Transverse colon (tissue), 4 donors: ENCODE measurements around the gene TTC17.

ENCODE experiments used
- POLR2A ChIP-seq: fragments of 450-650 bp; IDR thresholded peaks from one replicate; pipeline ENCODE4 v1.6.1; 2016; ENCODE audit warnings: antibody characterized with exemption, mild to moderate bottlenecking, moderate library complexity
- POLR2AphosphoS5 ChIP-seq, 3 donors: sonication (generic); formaldehyde crosslinking; IDR thresholded peaks; one replicate each; pipeline ENCODE4 v1.6.1; 2016; ENCODE audit warnings: antibody characterized with exemption in 3 of 3
- TF ChIP-seq, protein P1 (sequence below), 5 experiments: fragments of 200-600 bp in 3 of 5; fragments of 450-650 bp in 2 of 5; sonication (generic) in 3 of 5; IDR thresholded peaks; 1 replicate in 2 of 5; 2 replicates in 3 of 5; pipeline ENCODE4 v1.5.1; 2016 to 2017; ENCODE audit warnings: antibody characterized with exemption in 5 of 5, inconsistent platforms in 3 of 5, mild to moderate bottlenecking in 2 of 5, moderate library complexity in 1 of 5

DNA sequence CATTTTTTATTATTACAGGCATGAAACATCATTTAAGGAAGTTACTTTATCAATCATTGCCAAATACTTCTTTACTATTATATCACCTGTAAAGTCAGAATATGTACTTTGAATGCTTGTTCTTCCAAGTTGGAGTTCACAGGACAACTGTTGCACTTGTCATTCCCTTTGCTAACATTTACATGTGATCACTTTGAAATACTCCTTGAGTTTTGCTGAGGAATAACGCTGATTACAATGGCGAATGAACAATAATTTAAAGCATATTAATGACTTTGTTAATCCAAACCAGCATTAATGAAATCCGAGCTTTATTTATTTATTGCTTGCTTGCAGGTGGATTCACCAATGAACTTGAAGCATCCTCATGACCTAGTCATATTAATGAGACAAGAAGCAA lies 20.2 kb downstream of the TTC17 start:
- TF ChIP-seq, protein P1, sequence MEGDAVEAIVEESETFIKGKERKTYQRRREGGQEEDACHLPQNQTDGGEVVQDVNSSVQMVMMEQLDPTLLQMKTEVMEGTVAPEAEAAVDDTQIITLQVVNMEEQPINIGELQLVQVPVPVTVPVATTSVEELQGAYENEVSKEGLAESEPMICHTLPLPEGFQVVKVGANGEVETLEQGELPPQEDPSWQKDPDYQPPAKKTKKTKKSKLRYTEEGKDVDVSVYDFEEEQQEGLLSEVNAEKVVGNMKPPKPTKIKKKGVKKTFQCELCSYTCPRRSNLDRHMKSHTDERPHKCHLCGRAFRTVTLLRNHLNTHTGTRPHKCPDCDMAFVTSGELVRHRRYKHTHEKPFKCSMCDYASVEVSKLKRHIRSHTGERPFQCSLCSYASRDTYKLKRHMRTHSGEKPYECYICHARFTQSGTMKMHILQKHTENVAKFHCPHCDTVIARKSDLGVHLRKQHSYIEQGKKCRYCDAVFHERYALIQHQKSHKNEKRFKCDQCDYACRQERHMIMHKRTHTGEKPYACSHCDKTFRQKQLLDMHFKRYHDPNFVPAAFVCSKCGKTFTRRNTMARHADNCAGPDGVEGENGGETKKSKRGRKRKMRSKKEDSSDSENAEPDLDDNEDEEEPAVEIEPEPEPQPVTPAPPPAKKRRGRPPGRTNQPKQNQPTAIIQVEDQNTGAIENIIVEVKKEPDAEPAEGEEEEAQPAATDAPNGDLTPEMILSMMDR (IDR thresholded peaks at IDR 0.05) = no peak
- no peak for TF ChIP-seq POLR2AphosphoS5 (IDR thresholded peaks at IDR 0.05)
- TF ChIP-seq POLR2A = no peak
